HT-29 (cell line): Measurements from ENCODE around the gene USP24. TPM values are rescaled to one million over a fixed set of nuclear protein-coding genes. Genes with fewer than 3 reads are reported as not detected.

ENCODE experiments used
- DNase-seq: peaks from one replicate; pipeline ENCODE4 v3.0.0-alpha.2; 2015; ENCODE audit warnings: low spot score
- total RNA-seq: library from RNA; depleted of rRNA; stranded (reverse); fragments of >200 nt; shearing (Covaris generic); gene quantifications from 2 replicates; pipeline ENCODE4 v1.2.3, GENCODE V29; 2014

USP24 gene
- total RNA-seq, 1 experiment from 2014 or later = 28.4 TPM

GRCh38 chr1:55054396-55054795 lies 160.8 kb downstream of the USP24 start:
- no peak for DNase-seq

GRCh38 chr1:55053265-55053954 lies 161.8 kb downstream of the USP24 start:
- DNase-seq = no peak

GRCh38 chr1:55052221-55053142 lies 162.7 kb downstream of the USP24 start:
- no peak for DNase-seq

GRCh38 chr1:55051621-55052020 lies 163.5 kb downstream of the USP24 start:
- no peak for DNase-seq

- no peak for DNase-seq
Measured at GRCh38 chr1:55051169-55051568, 164.0 kb downstream of the USP24 start.

- DNase-seq = no peak
Measured at GRCh38 chr1:55050283-55050682, 164.9 kb downstream of the USP24 start.

GRCh38 chr1:55049914-55050278 lies 165.3 kb downstream of the USP24 start:
- no peak for DNase-seq

GRCh38 chr1:55049271-55049913 lies 165.8 kb downstream of the USP24 start:
- DNase-seq = no peak

GRCh38 chr1:55048453-55049270 lies 166.5 kb downstream of the USP24 start:
- DNase-seq = no peak

GRCh38 chr1:55047611-55048010 lies 167.6 kb downstream of the USP24 start:
- no peak for DNase-seq

- no peak for DNase-seq
Measured at GRCh38 chr1:55046871-55047270, 168.3 kb downstream of the USP24 start.

- no peak for DNase-seq
Measured at GRCh38 chr1:55045430-55045829, 169.7 kb downstream of the USP24 start.

- DNase-seq = no peak
Measured at GRCh38 chr1:55044617-55045397, 170.4 kb downstream of the USP24 start.

- no peak for DNase-seq
Measured at GRCh38 chr1:55043726-55044125, 171.4 kb downstream of the USP24 start.

GRCh38 chr1:55043011-55043410 lies 172.2 kb downstream of the USP24 start:
- DNase-seq = no peak

GRCh38 chr1:55041613-55042012 lies 173.6 kb downstream of the USP24 start:
- no peak for DNase-seq

GRCh38 chr1:55040933-55041494 lies 174.2 kb downstream of the USP24 start:
- DNase-seq = no peak

GRCh38 chr1:55040083-55040932 lies 174.9 kb downstream of the USP24 start:
- no peak for DNase-seq

- DNase-seq = no peak
Measured at GRCh38 chr1:55039342-55040082, 175.7 kb downstream of the USP24 start, which contains the start of gene PCSK9. TSS of gene PCSK9 (plus strand) at chr1:55039548. CDS start at chr1:55039838, 290 bp downstream.
